ENCODE measurements around the gene SPN.
"Not testable (repeated sequence)": the region's sequence is repeated elsewhere in the genome, so short reads cannot be mapped to it uniquely, and the experiment has no call there.

Gene SPN

DNA sequence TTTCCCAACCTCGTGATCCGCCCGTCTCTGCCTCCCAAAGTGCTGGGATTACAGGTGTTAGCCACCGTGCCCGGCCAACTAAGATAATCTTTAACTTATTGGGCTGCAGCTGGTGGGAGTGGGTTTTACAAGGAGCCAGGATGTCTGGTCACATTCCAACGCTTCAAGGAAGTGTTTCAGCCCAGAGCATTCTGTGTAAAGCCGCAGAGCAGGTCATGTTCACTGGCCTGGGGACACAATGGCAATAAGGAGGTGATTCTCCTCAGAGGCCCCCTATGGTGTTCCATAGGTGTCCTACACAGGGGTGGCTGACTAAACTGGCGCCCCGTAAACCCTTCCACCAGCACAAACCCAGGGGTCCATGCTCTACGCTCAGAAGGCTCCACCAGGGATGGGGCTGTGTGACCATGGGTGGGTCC is 17.1 kb downstream of the SPN start:
- Histone ChIP-seq H3K9ac (ENCODE audit: low read depth, low read length) (peak overlapping the region; percentile 68; the same call in 1 of the 2 replicates), H3K27me3 (ENCODE audit: control insufficient read depth, insufficient read depth, low read length) (no peaks in the 10 kb centered on the region), H3K4me3 (ENCODE audit: low read depth, low read length) (peak overlapping the region; percentile 31), H3K36me3 (ENCODE audit: control insufficient read depth, insufficient read depth, low read length) (peaks cover 28% of the 10 kb centered on the region), H3K9me3 (ENCODE audit: control insufficient read depth, insufficient read depth, low read length) (no peaks in the 10 kb centered on the region), H3K27ac (ENCODE audit: low read depth, low read length) (peak overlapping the region; percentile 97), H3K4me1 (ENCODE audit: control insufficient read depth, insufficient read depth, low read length) (peaks cover 11% of the 10 kb centered on the region)

DNA sequence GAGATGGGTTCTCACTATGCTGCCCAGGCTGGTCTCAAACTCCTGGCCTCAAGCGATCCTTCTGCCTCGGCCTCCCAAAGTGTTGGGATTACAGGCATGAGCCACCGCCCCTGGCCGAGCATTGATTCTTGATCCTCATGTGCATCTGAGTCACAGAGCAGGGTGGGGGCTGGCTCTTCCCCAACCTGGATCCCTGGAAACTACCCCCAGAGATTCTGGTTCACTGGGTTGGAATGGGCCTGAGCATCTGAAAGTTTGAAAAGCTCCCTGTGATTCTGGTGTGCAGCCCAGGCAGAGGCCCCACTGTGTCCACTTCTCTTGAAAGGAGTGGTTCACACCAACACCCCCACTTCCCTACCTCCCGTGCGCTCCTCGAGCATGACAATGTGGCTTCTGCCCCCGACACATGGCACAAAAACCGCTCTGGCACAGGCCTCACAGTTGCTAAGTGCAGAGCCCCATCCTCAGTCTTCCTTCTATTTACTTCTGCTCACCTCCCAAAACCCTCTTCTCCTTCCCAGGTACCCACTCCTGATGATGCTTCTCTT is 20.6 kb downstream of the SPN start:
- Histone ChIP-seq H3K36me3 (ENCODE audit: control insufficient read depth, insufficient read depth, low read length) (peaks cover 33% of the 10 kb centered on the region), H3K27me3 (ENCODE audit: control insufficient read depth, insufficient read depth, low read length) (no peaks in the 10 kb centered on the region), H3K9ac (ENCODE audit: low read depth, low read length) (no peak overlapping the region), H3K4me3 (ENCODE audit: low read depth, low read length) (no peak overlapping the region), H3K9me3 (ENCODE audit: control insufficient read depth, insufficient read depth, low read length) (no peaks in the 10 kb centered on the region), H3K27ac (ENCODE audit: low read depth, low read length) (no peak overlapping the region), H3K4me1 (ENCODE audit: control insufficient read depth, insufficient read depth, low read length) (peaks cover 21% of the 10 kb centered on the region)

DNA sequence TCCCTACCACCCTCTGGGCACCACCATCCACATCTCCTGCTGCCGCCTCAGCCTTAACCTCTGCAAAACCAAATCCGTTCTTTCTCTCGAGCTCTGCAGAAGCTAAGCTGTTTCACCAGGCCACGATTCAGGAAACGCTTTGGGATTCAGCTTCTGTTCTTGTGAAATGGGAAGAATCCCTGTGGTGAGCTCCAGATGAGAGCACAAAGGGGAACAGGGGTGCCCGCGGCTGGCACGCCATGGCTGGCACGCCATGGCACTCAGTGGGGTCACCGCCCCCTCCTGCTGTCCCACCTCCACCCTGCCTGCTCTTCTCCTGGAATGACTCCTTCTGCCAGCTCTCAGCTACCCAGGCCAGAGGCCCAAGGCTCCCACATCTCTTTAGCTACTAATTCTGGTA is 21.6 kb downstream of the SPN start:
- no peak overlapping the region for H3K9ac ChIP-seq (ENCODE audit: low read depth, low read length)

DNA sequence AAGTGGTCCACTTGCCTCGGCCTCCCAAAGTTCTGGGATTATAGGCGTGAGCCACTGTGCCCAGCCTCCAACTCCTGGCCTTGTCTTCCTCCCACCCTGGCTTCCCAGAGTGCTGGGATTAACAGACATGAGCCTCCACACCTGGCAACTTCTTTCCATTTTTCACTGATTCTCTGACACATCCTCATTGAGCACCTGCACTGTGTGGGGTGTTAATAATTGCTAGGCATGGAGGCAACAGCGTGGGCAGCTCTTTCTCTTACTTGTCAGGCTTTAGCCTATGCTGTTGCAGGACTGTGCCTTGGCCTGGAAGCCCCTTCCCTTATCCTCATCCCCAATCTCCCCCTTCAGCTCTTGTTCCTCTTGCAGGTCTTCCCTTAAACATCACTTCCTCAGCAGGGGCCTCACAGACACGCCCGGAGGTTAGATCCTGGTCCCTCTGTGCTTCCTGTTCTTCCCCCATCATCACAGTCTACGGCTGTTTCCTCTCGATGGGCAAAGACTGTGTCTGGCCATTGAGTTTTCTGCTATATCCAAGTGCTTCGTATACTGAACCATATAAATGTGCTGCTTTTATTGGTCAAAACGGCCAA is 23.8 kb downstream of the SPN start:
- peaks cover 20% of the 10 kb centered on the region for H3K4me1 ChIP-seq (ENCODE audit: control insufficient read depth, insufficient read depth, low read length)
- no peaks in the 10 kb centered on the region for H3K27me3 ChIP-seq (ENCODE audit: control insufficient read depth, insufficient read depth, low read length)
- H3K4me3 ChIP-seq (ENCODE audit: low read depth, low read length), result no peak overlapping the region
- H3K36me3 ChIP-seq (ENCODE audit: control insufficient read depth, insufficient read depth, low read length), result peaks cover 28% of the 10 kb centered on the region
- no peaks in the 10 kb centered on the region for H3K9me3 ChIP-seq (ENCODE audit: control insufficient read depth, insufficient read depth, low read length)
- H3K9ac ChIP-seq (ENCODE audit: low read depth, low read length), result no peak overlapping the region
- no peak overlapping the region for H3K27ac ChIP-seq (ENCODE audit: low read depth, low read length)

More for the DNA sequence above, 21.6 kb downstream of the SPN start:
- Histone ChIP-seq H3K27me3 (ENCODE audit: control insufficient read depth, insufficient read depth, low read length) (no peaks in the 10 kb centered on the region), H3K4me1 (ENCODE audit: control insufficient read depth, insufficient read depth, low read length) (peaks cover 19% of the 10 kb centered on the region), H3K9me3 (ENCODE audit: control insufficient read depth, insufficient read depth, low read length) (no peaks in the 10 kb centered on the region), H3K36me3 (ENCODE audit: control insufficient read depth, insufficient read depth, low read length) (peaks cover 33% of the 10 kb centered on the region), H3K27ac (ENCODE audit: low read depth, low read length) (no peak overlapping the region), H3K4me3 (ENCODE audit: low read depth, low read length) (no peak overlapping the region)

DNA sequence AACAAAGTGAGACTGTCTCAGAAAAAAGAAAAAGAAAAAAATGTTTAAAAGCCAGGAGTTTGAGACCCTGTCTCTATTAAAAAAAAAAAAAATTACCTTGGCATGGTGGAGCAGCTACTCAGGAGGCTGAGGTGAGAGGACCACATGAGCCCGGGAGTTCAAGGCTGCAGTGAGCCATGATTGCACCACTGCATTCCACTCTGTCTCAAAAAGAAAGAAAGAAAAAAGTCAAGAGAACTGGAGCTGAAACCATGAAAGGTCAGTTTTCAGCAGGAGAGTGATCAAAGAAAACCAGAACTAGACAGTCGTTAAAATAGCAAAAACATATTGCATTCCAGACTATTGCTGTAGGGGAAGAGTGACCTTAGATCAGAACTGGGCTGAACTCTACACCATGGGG is 24.7 kb downstream of the SPN start:
- no peaks in the 10 kb centered on the region for H3K9me3 ChIP-seq (ENCODE audit: control insufficient read depth, insufficient read depth, low read length)
- no peak overlapping the region for H3K27ac ChIP-seq (ENCODE audit: low read depth, low read length)
- no peak overlapping the region for H3K9ac ChIP-seq (ENCODE audit: low read depth, low read length)
- peaks cover 19% of the 10 kb centered on the region for H3K36me3 ChIP-seq (ENCODE audit: control insufficient read depth, insufficient read depth, low read length)
- no peaks in the 10 kb centered on the region for H3K27me3 ChIP-seq (ENCODE audit: control insufficient read depth, insufficient read depth, low read length)
- H3K4me1 ChIP-seq (ENCODE audit: control insufficient read depth, insufficient read depth, low read length), result peaks cover 20% of the 10 kb centered on the region
- H3K4me3 ChIP-seq (ENCODE audit: low read depth, low read length), result no peak overlapping the region

DNA sequence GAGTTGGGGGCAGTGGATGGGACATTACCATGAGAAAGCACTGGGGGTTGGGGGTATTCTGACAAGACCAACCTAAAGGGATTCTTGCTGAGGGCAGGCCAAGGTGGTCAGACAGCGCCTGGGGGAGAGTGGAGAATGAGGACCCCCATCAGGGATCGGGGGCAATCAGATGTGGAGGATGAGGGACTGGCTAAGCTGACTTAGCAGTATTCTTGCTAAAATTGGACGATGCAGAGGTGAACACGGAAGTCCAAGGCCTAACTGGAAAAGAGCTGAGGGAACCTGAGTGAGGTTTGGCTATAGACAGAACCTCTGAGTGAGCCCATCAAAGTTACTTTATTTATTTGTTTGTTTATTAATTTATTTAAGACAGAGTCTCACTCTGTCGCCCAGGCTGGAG is 25.1 kb downstream of the SPN start:
- Histone ChIP-seq H3K27me3 (ENCODE audit: control insufficient read depth, insufficient read depth, low read length) (no peaks in the 10 kb centered on the region), H3K9me3 (ENCODE audit: control insufficient read depth, insufficient read depth, low read length) (no peaks in the 10 kb centered on the region), H3K9ac (ENCODE audit: low read depth, low read length) (no peak overlapping the region), H3K36me3 (ENCODE audit: control insufficient read depth, insufficient read depth, low read length) (peaks cover 16% of the 10 kb centered on the region), H3K4me3 (ENCODE audit: low read depth, low read length) (no peak overlapping the region), H3K4me1 (ENCODE audit: control insufficient read depth, insufficient read depth, low read length) (peaks cover 20% of the 10 kb centered on the region), H3K27ac (ENCODE audit: low read depth, low read length) (no peak overlapping the region)

DNA sequence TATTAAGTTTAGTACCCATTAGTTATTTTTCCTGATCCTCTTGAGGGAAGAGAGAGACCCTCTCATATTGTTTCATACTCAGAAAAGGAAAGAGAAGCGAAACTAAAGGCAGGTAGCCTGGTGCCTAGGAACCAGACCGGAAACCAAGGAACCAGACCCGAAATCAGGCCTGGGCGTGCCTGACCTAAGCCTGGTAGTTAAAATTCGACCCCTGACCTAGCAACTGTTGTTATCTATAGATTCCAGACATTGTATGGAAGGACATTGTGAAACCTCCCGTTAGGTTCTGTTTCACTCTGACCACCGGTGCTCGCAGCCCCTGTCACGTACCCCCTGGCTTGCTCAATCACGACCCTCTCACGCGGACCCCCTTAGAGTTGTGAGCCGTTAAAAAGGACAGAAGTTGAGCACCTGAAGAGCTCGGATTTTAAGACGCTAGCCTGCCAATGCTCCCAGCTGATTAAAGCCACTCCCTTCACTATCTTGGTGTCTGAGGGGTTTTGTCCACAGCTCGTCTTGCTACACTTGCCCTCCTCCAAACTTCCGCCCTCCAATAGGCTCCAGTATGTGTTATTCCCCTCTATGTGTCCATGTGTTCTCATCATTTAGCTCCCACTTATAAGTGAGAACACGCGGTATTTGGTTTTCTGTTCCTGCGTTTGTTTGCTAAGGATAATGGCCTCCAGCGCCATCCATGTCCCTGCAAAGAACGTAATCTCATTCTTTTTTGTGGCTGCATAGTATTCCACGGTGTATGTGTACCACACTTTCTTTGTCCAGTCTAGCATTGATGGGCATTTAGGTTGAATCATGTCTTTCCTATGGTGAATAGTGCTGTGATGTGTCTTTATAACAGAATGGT is 26.7 kb downstream of the SPN start:
- H3K27ac ChIP-seq (ENCODE audit: low read depth, low read length); H3K9ac ChIP-seq (ENCODE audit: low read depth, low read length); H3K36me3 ChIP-seq (ENCODE audit: control insufficient read depth, insufficient read depth, low read length); H3K4me3 ChIP-seq (ENCODE audit: low read depth, low read length); H3K9me3 ChIP-seq (ENCODE audit: control insufficient read depth, insufficient read depth, low read length); H3K27me3 ChIP-seq (ENCODE audit: control insufficient read depth, insufficient read depth, low read length): not testable (repeated sequence)
- H3K4me1 ChIP-seq (ENCODE audit: control insufficient read depth, insufficient read depth, low read length), result peaks cover 20% of the 10 kb centered on the region

DNA sequence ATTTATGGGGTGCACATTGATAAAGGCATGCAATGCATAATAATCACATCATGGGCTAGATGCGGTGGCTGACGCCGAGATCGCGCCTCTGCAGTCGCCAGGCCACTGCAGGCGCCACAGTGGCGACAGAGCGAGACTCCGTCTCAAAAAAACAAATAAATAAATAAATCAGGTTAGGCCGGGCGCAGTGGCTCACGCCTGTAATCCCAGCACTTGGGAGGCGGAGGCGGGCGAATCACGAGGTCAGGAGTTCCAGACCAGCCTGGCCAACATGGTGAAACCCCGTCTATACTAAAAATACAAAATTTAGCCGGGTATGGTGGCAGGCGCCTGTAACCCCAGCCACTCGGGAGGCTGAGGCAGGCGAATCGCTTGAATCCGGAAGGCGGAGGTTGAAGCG is 29.6 kb downstream of the SPN start:
- H3K27ac ChIP-seq (ENCODE audit: low read depth, low read length); H3K9me3 ChIP-seq (ENCODE audit: control insufficient read depth, insufficient read depth, low read length); H3K36me3 ChIP-seq (ENCODE audit: control insufficient read depth, insufficient read depth, low read length); H3K4me3 ChIP-seq (ENCODE audit: low read depth, low read length); H3K27me3 ChIP-seq (ENCODE audit: control insufficient read depth, insufficient read depth, low read length); H3K9ac ChIP-seq (ENCODE audit: low read depth, low read length): not testable (repeated sequence)
- peaks cover 11% of the 10 kb centered on the region for H3K4me1 ChIP-seq (ENCODE audit: control insufficient read depth, insufficient read depth, low read length)

DNA sequence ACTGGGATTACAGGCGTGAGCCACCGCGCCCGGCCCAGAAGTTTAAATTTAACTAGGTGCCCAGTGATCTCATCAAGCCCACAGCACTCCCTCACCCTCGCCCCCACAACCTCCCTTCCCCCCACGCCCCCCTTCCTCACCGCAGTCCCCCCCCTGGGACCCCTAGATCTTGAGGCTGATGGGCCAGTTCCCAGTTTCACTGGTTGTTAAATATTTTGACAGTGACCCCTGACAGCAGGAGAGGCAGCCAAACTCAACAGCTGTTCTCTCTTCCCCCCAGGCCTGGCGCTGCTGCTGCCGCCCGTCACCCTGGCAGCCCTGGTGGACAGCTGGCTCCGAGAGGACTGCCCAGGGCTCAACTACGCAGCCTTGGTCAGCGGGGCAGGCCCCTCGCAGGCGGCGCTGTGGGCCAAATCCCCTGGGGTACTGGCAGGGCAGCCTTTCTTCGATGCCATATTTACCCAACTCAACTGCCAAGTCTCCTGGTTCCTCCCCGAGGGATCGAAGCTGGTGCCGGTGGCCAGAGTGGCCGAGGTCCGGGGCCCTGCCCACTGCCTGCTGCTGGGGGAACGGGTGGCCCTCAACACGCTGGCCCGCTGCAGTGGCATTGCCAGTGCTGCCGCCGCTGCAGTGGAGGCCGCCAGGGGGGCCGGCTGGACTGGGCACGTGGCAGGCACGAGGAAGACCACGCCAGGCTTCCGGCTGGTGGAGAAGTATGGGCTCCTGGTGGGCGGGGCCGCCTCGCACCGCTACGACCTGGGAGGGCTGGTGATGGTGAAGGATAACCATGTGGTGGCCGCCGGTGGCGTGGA is 31.5 kb downstream of the SPN start:
- no peaks in the 10 kb centered on the region for H3K9me3 ChIP-seq (ENCODE audit: control insufficient read depth, insufficient read depth, low read length)
- H3K36me3 ChIP-seq (ENCODE audit: control insufficient read depth, insufficient read depth, low read length), result peaks cover 9% of the 10 kb centered on the region
- H3K27ac ChIP-seq (ENCODE audit: low read depth, low read length), result no peak overlapping the region
- H3K9ac ChIP-seq (ENCODE audit: low read depth, low read length), result no peak overlapping the region
- no peak overlapping the region for H3K4me3 ChIP-seq (ENCODE audit: low read depth, low read length)
- peaks cover 6% of the 10 kb centered on the region; the same call in 1 of the 2 replicates for H3K4me1 ChIP-seq (ENCODE audit: control insufficient read depth, insufficient read depth, low read length)
- H3K27me3 ChIP-seq (ENCODE audit: control insufficient read depth, insufficient read depth, low read length), result no peaks in the 10 kb centered on the region

DNA sequence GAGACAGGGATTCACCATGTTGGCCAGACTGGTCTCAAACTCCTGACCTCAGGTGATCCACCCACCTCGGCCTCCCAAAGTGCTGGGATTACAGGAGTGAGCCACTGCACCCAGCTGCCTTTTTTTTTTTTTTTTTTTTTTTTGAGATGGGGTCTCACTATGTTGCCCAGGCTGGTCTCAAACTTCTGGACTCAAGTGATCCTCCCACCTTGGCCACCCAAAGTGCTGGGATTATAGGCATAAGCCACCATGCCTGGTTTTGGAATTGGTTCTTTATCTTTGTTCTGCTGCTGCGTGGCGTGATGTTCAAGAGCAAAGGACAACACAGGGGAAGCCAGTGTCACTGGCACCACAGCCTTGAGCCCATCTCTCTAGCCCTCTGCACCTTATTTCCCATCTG is 32.6 kb downstream of the SPN start:
- H3K9ac ChIP-seq (ENCODE audit: low read depth, low read length); H3K27ac ChIP-seq (ENCODE audit: low read depth, low read length); H3K9me3 ChIP-seq (ENCODE audit: control insufficient read depth, insufficient read depth, low read length); H3K36me3 ChIP-seq (ENCODE audit: control insufficient read depth, insufficient read depth, low read length); H3K27me3 ChIP-seq (ENCODE audit: control insufficient read depth, insufficient read depth, low read length); H3K4me3 ChIP-seq (ENCODE audit: low read depth, low read length): not testable (repeated sequence)
- peaks cover 10% of the 10 kb centered on the region; the same call in 1 of the 2 replicates for H3K4me1 ChIP-seq (ENCODE audit: control insufficient read depth, insufficient read depth, low read length)
